Endothelial cell of umbilical vein (primary cell): Measurements from ENCODE around the gene WNT11. TPM values are rescaled to one million over a fixed set of nuclear protein-coding genes. Genes with fewer than 3 reads are reported as not detected.

Experiments used
- BruUV-seq: library from RNA; stranded (reverse); fragments of 400-500 nt; replicated peaks from 2 replicates; lab custom pipeline; 2021; lab: Mats Ljungman, UMichigan
- CTCF ChIA-PET: fragments of 300-600, 350-600 bp; sonication (Branson Sonifier 250); formaldehyde crosslinking; loops from one replicate; lab custom pipeline; 2021; ENCODE audit warnings: antibody characterized with exemption, inconsistent platforms; lab: Charles Lee
- POLR2A ChIA-PET: fragments of 300-600, 350-600 bp; sonication (Branson Sonifier 250); formaldehyde crosslinking; loops from one replicate; lab custom pipeline; 2021; ENCODE audit warnings: antibody characterized with exemption, inconsistent platforms; lab: Charles Lee
- DNase-seq: peaks from one replicate; pipeline ENCODE4 v3.0.0-alpha.2; 2011; ENCODE audit warnings: low read depth, low spot score
- FAIRE-seq: peaks from 2 replicates; lab custom pipeline; 2011; peaks lifted over from hg19 to GRCh38; lab: Jason Lieb, UNC
- H2AFZ ChIP-seq: 2 replicates; pipeline ENCODE4 v1.6.0; 2012; ENCODE audit warnings: low read depth, low read length, control low read depth, inconsistent platforms
- H3K27ac ChIP-seq: 2 replicates; pipeline ENCODE4 v1.5.1; 2011; ENCODE audit warnings: low read depth, mild to moderate bottlenecking, control low read depth, low read length, moderate library complexity; ENCODE audit not compliant: insufficient read depth
- H3K27me3 ChIP-seq, 2 experiments: 2 replicates each; pipeline versions ENCODE4 v1.6.0 to v1.6.1; 2011; ENCODE audit warnings: low read length in 2 of 2, mixed read lengths in 1 of 2; ENCODE audit not compliant: control insufficient read depth in 2 of 2, insufficient read depth in 2 of 2
- H3K36me3 ChIP-seq, 2 experiments: 2 replicates in 1 of 2; 3 replicates in 1 of 2; pipeline ENCODE4 v1.5.1; 2011; ENCODE audit warnings: low read length in 2 of 2, mild to moderate bottlenecking in 1 of 2, moderate library complexity in 1 of 2; ENCODE audit not compliant: control insufficient read depth in 2 of 2, insufficient read depth in 2 of 2; ENCODE audit errors: extremely low read depth in 1 of 2
- H3K4me1 ChIP-seq: 3 replicates; pipeline ENCODE4 v1.5.1; 2011; ENCODE audit warnings: mild to moderate bottlenecking, low read length; ENCODE audit not compliant: control insufficient read depth, insufficient read depth; ENCODE audit errors: extremely low read depth
- H3K4me2 ChIP-seq: 2 replicates; pipeline ENCODE4 v1.6.1; 2011; ENCODE audit warnings: low read length, control low read depth, mixed read lengths; ENCODE audit not compliant: insufficient read depth
- H3K4me3 ChIP-seq, 3 experiments: fragments of 200-600 bp in 1 of 3; sonication (generic), shearing (Covaris generic) in 1 of 3; replicated peaks in 1 of 3; 2 replicates each; pipeline ENCODE4 v1.5.1; 2011 to 2016; ENCODE audit warnings: control low read depth in 3 of 3, low read length in 3 of 3, mild to moderate bottlenecking in 2 of 3, inconsistent platforms in 1 of 3, low read depth in 1 of 3, moderate library complexity in 1 of 3; ENCODE audit not compliant: insufficient read depth in 1 of 3
- H3K79me2 ChIP-seq: 2 replicates; pipeline ENCODE4 v1.6.0; 2012; ENCODE audit warnings: low read length, inconsistent platforms; ENCODE audit not compliant: control insufficient read depth, insufficient read depth
- H3K9ac ChIP-seq: replicated peaks from 2 replicates; pipeline ENCODE3; 2011; ENCODE audit warnings: low read length, control low read depth; ENCODE audit not compliant: insufficient read depth; ENCODE audit errors: extremely low read depth
- H3K9me1 ChIP-seq: replicated peaks from 3 replicates; pipeline ENCODE4 v1.6.0; 2011; ENCODE audit warnings: mild to moderate bottlenecking, low read length; ENCODE audit not compliant: control insufficient read depth, insufficient read depth; ENCODE audit errors: extremely low read depth
- H3K9me3 ChIP-seq: replicated peaks from 2 replicates; pipeline ENCODE4 v1.5.1; 2012; ENCODE audit warnings: low read length, inconsistent platforms; ENCODE audit not compliant: control insufficient read depth, insufficient read depth
- H4K20me1 ChIP-seq: replicated peaks from 2 replicates; pipeline ENCODE3; 2011; ENCODE audit warnings: mild to moderate bottlenecking, low read length; ENCODE audit not compliant: control insufficient read depth, insufficient read depth; ENCODE audit errors: extremely low read depth
- EZH2 ChIP-seq: IDR thresholded peaks from 2 replicates; pipeline ENCODE4 v1.6.1; 2012; ENCODE audit warnings: borderline replicate concordance, low read depth, mild to moderate bottlenecking, moderate library complexity, low read length, inconsistent platforms; ENCODE audit not compliant: severe bottlenecking
- FOS ChIP-seq: IDR thresholded peaks from 2 replicates; pipeline ENCODE4 v1.6.1; 2011; ENCODE audit warnings: mild to moderate bottlenecking, low read length, moderate library complexity, borderline replicate concordance; ENCODE audit not compliant: insufficient read depth
- GATA2 ChIP-seq: IDR thresholded peaks from 2 replicates; pipeline ENCODE4 v1.7.0; 2011; ENCODE audit warnings: low read depth, mild to moderate bottlenecking, moderate library complexity, mixed read lengths, low read length; ENCODE audit not compliant: insufficient read length, insufficient read depth
- JUN ChIP-seq: IDR thresholded peaks from 2 replicates; pipeline ENCODE4 v1.6.1; 2011; ENCODE audit warnings: borderline replicate concordance, low read depth; ENCODE audit not compliant: insufficient read length, insufficient read depth
- POLR2A ChIP-seq: IDR thresholded peaks from 2 replicates; pipeline ENCODE4 v1.6.1; 2012; ENCODE audit warnings: low read depth, mild to moderate bottlenecking, control low read depth, low read length
- dilution Hi-C: fragments of 300-500 bp; cut with MboI; formaldehyde crosslinking; loops from one replicate; pipeline ENCODE4 v1.15.0; 2019; ENCODE audit warnings: low sequenced_read_pairs; ENCODE audit not compliant: extremely low pct_ligation_motif_present
- intact Hi-C: fragments of 100-400 bp; cut with micrococcal nuclease; formaldehyde crosslinking; loops from one replicate; pipeline ENCODE4 v1.10.0; 2022
- polyA plus RNA-seq, 4 experiments: library from polyadenylated mRNA; depleted of rRNA in 3 of 4; stranded (reverse) in 3 of 4; unstranded in 1 of 4; fragments of >200 nt; gene quantifications; 2 replicates each; pipeline versions ENCODE4 v1.2.1 to v1.2.3, GENCODE V29; 2011 to 2012; ENCODE audit warnings: missing spikeins in 1 of 4
- total RNA-seq: library from RNA; stranded (reverse); gene quantifications from 2 replicates; pipeline ENCODE4 v1.2.3, GENCODE V29; 2021
- TF ChIP-seq, protein P1 (sequence below): IDR thresholded peaks from 2 replicates; pipeline ENCODE4 v1.6.1; 2011; ENCODE audit not compliant: insufficient read depth, insufficient read length
- TF ChIP-seq, protein P2 (sequence below), 2 donors: IDR thresholded peaks; 1 replicate in 1 of 2; 2 replicates in 1 of 2; pipeline ENCODE4 v1.5.1; 2011; ENCODE audit warnings: low read length in 2 of 2, mild to moderate bottlenecking in 2 of 2, moderate library complexity in 2 of 2, control low read depth in 1 of 2, inconsistent platforms in 1 of 2, low read depth in 1 of 2; ENCODE audit not compliant: insufficient read depth in 1 of 2; ENCODE audit errors: extremely low read depth in 1 of 2

The WNT11 gene
- total and polyA plus RNA-seq, 2 donors (not counting 3 experiments of a cell fraction or from before 2014, with no cell fraction given), result not detected

DNA sequence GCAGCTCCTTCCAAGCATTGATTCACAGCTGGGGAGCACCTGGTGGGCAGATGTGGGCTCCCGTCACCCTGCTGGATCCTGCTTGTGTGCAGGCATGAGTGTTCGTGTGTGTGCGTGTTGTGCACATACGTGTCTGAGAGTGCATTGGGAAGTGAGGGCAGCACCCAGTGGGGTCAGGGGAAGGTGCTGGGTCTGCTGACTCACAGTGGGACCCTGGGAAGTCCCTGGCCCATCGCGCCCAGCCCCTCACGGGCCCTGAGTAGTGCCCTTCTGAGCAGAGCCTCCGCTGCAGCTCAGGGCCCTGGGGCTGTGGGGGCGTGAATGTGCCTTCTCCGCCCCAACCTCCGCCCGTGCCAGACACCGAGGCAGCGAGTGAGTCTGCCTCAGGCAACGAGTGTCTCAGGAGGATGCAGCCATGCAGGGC is 36.8 kb downstream of the WNT11 start:
- Histone ChIP-seq H3K27ac (no peak overlapping the region), H3K4me3 (no peak overlapping the region), H3K27me3 (no peaks in the 10 kb centered on the region), H3K4me1 (no peaks in the 10 kb centered on the region), H2AFZ (no peak overlapping the region), H3K79me2 (no peaks in the 10 kb centered on the region), H3K4me2 (no peak overlapping the region), H3K9me1 (no peaks in the 10 kb centered on the region), H3K36me3 (no peaks in the 10 kb centered on the region), H3K9ac (no peak overlapping the region), H4K20me1 (no peaks in the 10 kb centered on the region), H3K9me3 (no peaks in the 10 kb centered on the region)
- no TSS peak for BruUV-seq
- dilution Hi-C loops (no loop called here), intact Hi-C loops (no loop called here)
- TF ChIP-seq EZH2 (no peak), GATA2 (no peak), JUN (no peak), FOS (no peak), POLR2A (no peak)
- TF ChIP-seq, protein P1, sequence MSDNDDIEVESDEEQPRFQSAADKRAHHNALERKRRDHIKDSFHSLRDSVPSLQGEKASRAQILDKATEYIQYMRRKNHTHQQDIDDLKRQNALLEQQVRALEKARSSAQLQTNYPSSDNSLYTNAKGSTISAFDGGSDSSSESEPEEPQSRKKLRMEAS, result no peak
- TF ChIP-seq, protein P2, sequence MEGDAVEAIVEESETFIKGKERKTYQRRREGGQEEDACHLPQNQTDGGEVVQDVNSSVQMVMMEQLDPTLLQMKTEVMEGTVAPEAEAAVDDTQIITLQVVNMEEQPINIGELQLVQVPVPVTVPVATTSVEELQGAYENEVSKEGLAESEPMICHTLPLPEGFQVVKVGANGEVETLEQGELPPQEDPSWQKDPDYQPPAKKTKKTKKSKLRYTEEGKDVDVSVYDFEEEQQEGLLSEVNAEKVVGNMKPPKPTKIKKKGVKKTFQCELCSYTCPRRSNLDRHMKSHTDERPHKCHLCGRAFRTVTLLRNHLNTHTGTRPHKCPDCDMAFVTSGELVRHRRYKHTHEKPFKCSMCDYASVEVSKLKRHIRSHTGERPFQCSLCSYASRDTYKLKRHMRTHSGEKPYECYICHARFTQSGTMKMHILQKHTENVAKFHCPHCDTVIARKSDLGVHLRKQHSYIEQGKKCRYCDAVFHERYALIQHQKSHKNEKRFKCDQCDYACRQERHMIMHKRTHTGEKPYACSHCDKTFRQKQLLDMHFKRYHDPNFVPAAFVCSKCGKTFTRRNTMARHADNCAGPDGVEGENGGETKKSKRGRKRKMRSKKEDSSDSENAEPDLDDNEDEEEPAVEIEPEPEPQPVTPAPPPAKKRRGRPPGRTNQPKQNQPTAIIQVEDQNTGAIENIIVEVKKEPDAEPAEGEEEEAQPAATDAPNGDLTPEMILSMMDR (IDR thresholded peaks at IDR 0.05; ENCODE audit: extremely low read depth in 1 of 2, insufficient read depth in 1 of 2, low read depth in 1 of 2, low read length in 2 of 2), result no peak
- CTCF ChIA-PET, result interaction anchor here (1.0 kb wide), 1 partner anchor 273 kb away, joined by 3 read pairs; no protein-coding TSS in a partner anchor
- no peak for FAIRE-seq
- POLR2A ChIA-PET, result no interaction called here
- DNase-seq, result no peak
